ENCODE results near the gene VAMP8. TPM values are rescaled to one million over a fixed set of nuclear protein-coding genes. Genes with fewer than 3 reads are reported as not detected.
"Not testable (repeated sequence)": the region's sequence is repeated elsewhere in the genome, so short reads cannot be mapped to it uniquely, and the experiment has no call there.

Gene VAMP8
- polyA plus RNA-seq, 1 donor from 2014 or later: 240 TPM

DNA sequence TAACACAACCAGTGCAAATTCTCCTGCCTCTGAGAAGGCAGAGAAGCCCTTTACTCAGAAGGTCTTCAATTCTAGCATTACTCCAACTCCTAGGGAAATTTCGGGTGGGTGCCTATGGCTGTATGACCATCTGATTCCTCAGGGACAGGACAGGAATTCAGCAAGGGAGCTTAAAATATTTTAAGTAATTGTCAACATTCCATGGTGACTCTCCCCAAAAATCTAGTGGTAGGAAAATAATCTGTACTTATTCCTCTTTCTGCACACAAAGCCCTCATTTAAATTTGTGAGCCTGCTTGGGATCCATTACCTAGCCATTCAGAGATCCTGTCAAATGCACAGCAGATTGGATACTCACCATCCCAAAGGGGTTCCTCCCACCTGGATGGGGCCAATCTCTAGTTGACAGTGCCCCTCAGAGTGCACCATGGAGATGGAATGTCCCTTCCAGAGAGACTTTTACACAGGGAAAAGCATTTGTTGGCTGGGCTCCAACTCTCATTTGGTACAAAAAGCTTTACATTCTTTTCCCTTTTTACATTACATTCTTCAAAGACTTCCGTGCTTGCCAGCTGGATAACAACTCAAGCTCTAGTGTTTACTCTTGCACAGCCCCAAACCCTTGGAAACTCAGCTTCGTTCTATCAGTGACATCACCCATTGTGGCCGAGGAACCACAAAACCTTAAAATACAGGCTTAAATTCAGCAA, 28.2 kb downstream of the VAMP8 start:
- H3K27me3 Mint-ChIP-seq: no peaks in the 10 kb centered on the region
- H3K9me3 Mint-ChIP-seq: no peaks in the 10 kb centered on the region
- H3K4me1 Mint-ChIP-seq: peaks cover 24 to 46% (median 32%) of the 10 kb centered on the region in 3 donors
- H3K27ac Mint-ChIP-seq: peak overlapping the region in 1 of 3 donors; percentile 22
- no peaks in the 10 kb centered on the region for H3K36me3 Mint-ChIP-seq
- peak overlapping the region in 1 of 4 donors; percentile 80 for H3K4me3 Mint-ChIP-seq

DNA sequence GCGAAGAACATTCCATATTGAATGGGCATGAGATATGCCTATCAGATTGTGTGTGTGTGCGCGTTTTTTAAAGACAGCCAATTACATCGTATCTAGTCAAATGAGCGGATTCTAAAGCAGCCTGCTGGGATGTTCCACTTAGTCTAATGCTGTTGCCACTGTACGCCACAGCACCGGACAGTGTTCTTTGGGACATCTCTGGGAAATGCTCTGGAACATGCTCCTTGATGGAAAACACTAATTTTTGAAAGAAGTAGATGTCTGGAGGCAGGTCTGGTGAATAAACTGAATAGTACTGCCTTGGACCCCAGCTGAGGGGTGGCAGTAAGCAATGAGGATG, 28.7 kb downstream of the VAMP8 start:
- Mint-ChIP-seq H3K27ac (peak overlapping the region in 1 of 3 donors; percentile 22), H3K36me3 (no peaks in the 10 kb centered on the region), H3K4me3 (peak overlapping the region in 1 of 4 donors; percentile 80), H3K4me1 (peaks cover 24 to 46% (median 31%) of the 10 kb centered on the region in 3 donors), H3K27me3 (no peaks in the 10 kb centered on the region), H3K9me3 (no peaks in the 10 kb centered on the region)

DNA sequence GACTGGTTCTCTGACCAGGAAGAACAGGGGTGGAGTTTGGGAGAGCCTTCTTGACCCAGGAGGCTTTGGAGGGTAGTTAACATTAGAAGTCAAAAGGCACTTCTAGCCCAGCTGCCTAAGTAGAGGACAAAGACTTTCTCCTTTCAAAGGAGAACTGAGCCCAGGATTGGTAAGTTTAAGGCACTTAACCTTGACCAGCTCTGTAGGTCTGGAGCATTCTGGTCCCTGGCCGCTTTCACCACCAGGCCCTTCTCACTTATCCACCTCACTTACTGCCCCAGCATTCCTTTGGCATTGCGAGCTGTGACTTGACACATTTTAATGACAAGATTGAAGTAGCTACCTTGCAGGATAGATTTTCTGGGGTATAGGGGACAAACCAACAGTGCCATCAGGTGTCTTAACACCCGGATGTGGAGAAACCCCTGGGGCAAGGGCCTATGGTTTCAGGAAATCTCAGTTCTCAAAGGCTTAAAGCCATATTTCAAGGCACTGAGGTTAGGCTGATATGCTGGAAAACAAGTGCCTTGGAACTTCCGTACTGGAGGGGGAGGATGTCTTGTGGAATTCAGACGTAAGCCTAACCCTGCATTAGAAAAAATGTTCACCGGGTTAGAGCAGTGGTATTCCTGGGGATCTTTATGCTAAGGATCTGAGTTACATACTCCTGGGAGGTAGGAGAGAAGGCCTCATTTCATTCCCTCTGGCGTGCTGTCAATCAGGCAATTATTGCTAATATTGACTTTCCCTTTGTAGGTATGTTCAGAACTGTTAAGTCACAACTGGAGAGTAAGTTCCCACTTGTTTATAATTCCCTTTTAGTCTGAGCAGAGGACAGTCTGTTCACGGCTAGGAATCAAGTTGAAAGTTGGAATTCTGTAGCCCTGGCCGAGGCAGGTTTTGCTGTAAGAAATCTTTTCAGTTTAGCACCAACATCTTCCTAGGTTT, 30.2 kb downstream of the VAMP8 start:
- Mint-ChIP-seq H3K4me1 (peaks cover 28 to 41% (median 34%) of the 10 kb centered on the region in 3 donors), H3K36me3 (no peaks in the 10 kb centered on the region), H3K27ac (peak overlapping the region in 2 of 3 donors; percentile 75 to 80), H3K27me3 (no peaks in the 10 kb centered on the region), H3K4me3 (peak overlapping the region in 1 of 4 donors; percentile 82), H3K9me3 (no peaks in the 10 kb centered on the region)

DNA sequence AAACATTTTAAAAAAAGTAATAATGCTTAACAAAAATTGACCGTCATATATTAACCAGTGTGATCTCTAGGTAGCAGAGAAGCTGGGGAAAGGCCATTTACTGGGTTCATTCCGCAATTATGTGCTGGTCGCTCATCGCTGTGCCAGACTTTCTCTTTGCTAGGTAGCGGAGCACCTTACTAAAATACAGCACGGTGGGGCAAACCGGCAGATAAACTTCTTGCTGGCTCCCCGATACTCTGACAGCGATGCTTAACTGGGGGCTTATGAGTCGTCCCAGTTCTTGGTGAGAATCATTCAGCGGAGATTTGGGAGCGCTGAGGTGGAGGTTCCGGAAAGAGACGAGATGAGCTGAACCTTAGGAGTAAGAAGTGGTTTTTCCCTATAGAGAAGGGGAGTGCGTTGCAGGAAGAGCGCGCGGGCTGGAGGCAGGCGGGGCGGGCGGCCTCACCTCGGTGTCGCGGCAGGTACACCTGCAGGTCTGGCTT, 33.9 kb downstream of the VAMP8 start:
- H3K27ac Mint-ChIP-seq: peak overlapping the region; percentile 53 to 96 (median 93)
- H3K4me1 Mint-ChIP-seq: peaks cover 19 to 24% (median 23%) of the 10 kb centered on the region in 3 donors
- H3K4me3 Mint-ChIP-seq: peak overlapping the region; percentile 95 to 98 (median 97)
- no peaks in the 10 kb centered on the region for H3K9me3 Mint-ChIP-seq
- peaks cover 1% of the 10 kb centered on the region for H3K36me3 Mint-ChIP-seq
- no peaks in the 10 kb centered on the region for H3K27me3 Mint-ChIP-seq

DNA sequence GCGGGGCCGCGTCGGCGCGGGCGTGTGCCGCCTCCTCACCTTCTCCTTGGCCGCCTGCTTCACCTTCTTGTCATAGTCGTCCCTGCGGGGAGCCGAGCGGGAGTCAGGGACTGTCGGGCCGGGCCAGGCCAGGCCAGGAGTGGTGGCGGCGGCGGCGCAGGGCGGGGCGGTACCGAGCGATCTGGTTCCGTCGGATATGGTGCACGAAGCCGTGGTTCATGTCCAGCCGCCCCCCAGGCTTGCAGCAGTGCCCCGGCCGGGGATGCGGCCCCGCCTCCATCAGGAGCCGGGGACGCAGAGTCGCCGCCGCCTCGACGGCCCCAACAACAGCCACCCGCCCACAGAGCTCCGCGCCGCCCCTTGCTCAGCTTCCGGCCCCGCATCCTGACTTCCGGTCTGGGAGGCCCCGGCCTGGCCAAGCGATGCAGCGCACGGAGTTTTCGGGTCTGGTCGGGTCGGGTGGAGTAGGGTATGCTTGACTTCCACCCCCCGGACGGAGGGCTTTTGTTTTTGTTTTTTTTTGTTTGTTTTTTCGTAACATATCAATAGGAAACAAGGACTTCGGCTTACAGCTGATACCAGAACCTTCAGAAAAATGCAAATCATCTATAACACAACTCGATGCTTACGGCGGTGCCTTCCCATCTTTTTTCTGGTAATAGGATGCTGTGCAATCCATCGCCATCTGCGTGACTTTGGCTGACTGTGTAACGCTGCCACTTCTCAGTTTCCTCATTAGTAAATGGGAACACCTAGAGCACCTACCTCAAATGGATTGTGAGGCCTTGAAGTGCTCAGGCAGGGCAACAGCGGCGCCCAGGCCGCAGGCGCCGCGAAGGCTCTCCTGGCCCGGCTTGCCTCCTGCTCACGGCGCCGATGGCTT, 34.6 kb downstream of the VAMP8 start, which contains the start of gene C2orf68:
Gene C2orf68 (minus strand): TSS at position 362 of the 883 bp plus-strand sequence. CDS start 82 bp downstream, at position 280.
- Mint-ChIP-seq H3K4me1 (peaks cover 19 to 23% (median 22%) of the 10 kb centered on the region in 3 donors), H3K36me3 (peaks cover 1% of the 10 kb centered on the region), H3K27me3 (no peaks in the 10 kb centered on the region), H3K9me3 (no peaks in the 10 kb centered on the region), H3K27ac (peak within 1 kb of the TSS; percentile 73 to 96 (median 93)), H3K4me3 (peak within 1 kb of the TSS; percentile 95 to 98 (median 97))

DNA sequence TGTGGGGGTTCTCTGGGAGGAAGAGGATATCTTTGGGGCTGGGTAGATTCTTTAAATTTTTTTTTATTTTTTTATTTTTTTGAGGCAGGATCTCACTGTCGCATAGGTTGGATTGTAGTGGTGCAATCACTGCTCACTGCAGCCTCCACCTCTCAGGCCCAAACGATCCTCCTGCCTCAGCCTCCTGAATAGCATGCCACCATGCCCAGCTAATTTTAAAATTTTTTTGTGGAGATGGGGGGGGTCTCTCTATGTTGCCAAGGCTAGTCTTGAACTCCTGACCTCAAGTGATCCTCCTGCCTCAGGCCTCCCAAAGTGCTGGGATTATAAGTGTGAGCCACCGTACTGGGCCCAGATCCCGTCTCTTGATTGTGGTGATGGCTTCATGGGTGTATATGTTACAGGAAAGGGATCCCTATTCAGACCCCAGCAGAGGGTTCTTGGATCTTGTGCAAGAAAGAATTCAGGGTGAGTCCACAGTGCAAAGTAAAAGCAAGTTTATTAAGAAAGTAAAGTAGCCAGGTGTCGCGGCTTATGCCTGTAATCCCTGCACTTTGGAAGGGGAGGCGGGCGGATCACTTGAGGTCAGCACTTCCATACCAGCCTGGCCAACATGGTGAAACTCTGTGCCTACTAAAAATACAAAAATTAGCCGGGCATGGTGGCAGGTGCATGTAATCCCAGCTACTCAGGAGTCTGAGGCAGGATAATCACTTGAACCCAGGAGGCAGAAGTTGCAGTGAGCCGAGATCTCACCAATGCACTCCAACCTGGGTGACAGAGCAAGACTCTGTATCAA, 36.5 kb downstream of the VAMP8 start:
- peak overlapping the region in 2 of 4 donors; percentile 33 to 100 for H3K4me3 Mint-ChIP-seq
- H3K9me3 Mint-ChIP-seq: no peaks in the 10 kb centered on the region
- H3K27ac Mint-ChIP-seq: peak overlapping the region; percentile 39 to 99 (median 41)
- H3K27me3 Mint-ChIP-seq: no peaks in the 10 kb centered on the region
- H3K4me1 Mint-ChIP-seq: peaks cover 18 to 21% (median 20%) of the 10 kb centered on the region in 3 donors
- peaks cover 1% of the 10 kb centered on the region for H3K36me3 Mint-ChIP-seq

DNA sequence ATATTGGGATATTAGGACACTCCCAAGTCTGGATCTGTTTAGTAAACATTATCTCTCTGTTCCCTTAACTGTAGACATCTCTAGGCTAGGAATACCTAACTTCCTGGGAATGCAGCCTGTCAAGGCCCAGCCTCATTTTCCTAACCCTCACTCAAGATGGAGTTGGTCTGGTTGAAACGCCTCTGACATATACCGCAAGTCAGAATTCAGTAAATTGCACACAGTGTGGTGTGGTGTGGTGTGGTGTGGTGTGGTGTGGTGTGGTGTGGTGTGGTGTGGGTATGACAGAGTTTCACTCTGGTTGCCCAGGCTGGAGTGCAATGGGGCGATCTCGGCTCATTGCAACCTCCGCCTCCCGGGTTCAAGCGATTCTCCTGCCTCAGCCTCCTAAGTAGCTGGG, 37.4 kb downstream of the VAMP8 start:
- H3K9me3 Mint-ChIP-seq, H3K36me3 Mint-ChIP-seq, H3K27me3 Mint-ChIP-seq: not testable (repeated sequence)
- Mint-ChIP-seq H3K4me3 (peak overlapping the region in 2 of 4 donors; percentile 76 to 100), H3K27ac (peak overlapping the region in 2 of 3 donors; percentile 47 to 99), H3K4me1 (peaks cover 16 to 21% (median 17%) of the 10 kb centered on the region in 3 donors)

DNA sequence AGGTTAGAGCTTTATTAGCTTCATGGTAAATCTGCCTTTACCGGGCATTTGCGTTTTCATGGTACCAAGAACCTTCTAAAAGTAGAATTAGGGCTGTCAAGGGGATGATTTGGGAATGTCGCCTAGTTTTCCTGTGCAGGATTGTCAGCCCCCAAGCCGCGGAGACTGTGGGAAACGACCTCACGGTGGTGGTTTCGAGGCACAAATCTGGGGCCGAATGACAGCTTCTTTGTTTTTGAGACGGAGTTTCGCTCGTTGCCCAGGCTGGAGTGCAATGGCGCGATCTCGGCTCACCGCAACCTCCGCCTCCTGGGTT, 38.0 kb downstream of the VAMP8 start:
- Mint-ChIP-seq H3K9me3 (no peaks in the 10 kb centered on the region), H3K27me3 (no peaks in the 10 kb centered on the region), H3K4me1 (peaks cover 12 to 21% (median 17%) of the 10 kb centered on the region in 3 donors), H3K4me3 (peak overlapping the region in 3 of 4 donors; percentile 96 to 100 (median 99)), H3K36me3 (peaks cover 1% of the 10 kb centered on the region), H3K27ac (peak overlapping the region; percentile 47 to 99 (median 97))

DNA sequence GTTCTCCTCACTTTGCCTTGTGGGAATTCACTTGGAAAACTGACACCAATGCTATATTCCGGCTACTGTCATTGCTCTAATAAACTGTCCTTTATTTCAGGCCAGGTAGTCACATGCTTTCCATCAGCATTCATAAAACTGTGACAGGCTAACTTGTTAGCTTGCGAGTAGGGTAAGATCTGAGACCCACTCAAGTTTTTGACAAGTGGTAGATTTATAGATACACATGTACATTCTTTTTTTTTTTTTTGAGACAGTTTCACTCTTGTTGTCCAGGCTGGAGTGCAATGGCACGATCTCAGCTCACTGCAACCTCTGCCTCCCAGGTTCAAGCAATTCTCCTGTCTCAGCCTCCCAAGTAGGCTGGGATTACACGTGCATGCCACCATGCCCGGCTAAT, 40.3 kb downstream of the VAMP8 start:
- Mint-ChIP-seq H3K4me3 (peak overlapping the region; percentile 51 to 100 (median 98)), H3K27ac (peak overlapping the region in 2 of 3 donors; percentile 96 to 99), H3K4me1 (peaks cover 11 to 12% (median 12%) of the 10 kb centered on the region in 3 donors)
- H3K27me3 Mint-ChIP-seq, H3K36me3 Mint-ChIP-seq, H3K9me3 Mint-ChIP-seq: not testable (repeated sequence)

DNA sequence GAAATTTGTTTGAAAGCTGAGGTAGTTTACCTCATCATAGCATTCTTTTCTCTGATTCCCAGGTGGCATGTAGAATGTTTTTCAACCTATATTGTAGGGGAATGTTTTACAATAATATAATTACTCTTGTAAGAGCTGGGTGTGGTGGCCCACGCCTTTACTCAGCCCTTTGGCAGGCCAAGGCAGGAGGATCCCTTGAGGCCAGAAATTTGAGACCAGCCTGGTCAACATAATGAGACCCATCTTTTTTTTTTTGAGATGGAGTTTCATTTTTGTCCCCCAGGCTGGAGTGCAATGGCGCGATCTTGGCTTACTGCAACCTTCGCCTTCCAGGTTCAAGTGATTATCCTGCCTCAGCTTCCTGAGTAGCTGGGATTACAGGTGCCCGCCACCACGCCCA, 42.2 kb downstream of the VAMP8 start:
- H3K4me1 Mint-ChIP-seq: peaks cover 11 to 12% (median 12%) of the 10 kb centered on the region in 3 donors
- H3K27me3 Mint-ChIP-seq: no peaks in the 10 kb centered on the region
- H3K36me3 Mint-ChIP-seq: peaks cover 4% of the 10 kb centered on the region
- no peaks in the 10 kb centered on the region for H3K9me3 Mint-ChIP-seq
- peak overlapping the region in 1 of 4 donors; percentile 6 for H3K4me3 Mint-ChIP-seq
- peak overlapping the region in 2 of 3 donors; percentile 19 to 61 for H3K27ac Mint-ChIP-seq

DNA sequence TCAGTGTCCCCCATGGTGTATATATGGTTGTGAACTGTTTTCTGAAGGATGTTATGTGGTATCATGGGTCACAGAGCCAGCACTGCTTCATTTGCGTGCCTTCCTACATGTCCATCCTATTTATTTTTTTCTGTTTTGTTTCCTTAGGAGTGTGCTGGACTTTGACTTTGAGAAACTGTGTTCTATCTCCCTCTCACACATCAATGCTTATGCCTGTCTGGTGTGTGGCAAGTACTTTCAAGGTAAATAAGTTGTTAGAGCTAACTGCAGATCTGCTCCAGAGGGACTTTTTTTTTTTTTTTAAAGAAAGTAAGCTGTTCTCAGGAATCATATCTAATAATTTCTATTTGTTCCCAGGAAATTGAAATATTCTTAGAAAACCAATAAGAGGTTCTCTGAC, 44.0 kb downstream of the VAMP8 start:
- Mint-ChIP-seq H3K27me3 (no peaks in the 10 kb centered on the region), H3K27ac (peak overlapping the region in 1 of 3 donors; percentile 40), H3K4me1 (peaks cover 5 to 9% (median 9%) of the 10 kb centered on the region in 3 donors), H3K9me3 (no peaks in the 10 kb centered on the region), H3K36me3 (peaks cover 3% of the 10 kb centered on the region), H3K4me3 (peak overlapping the region in 1 of 4 donors; percentile 16)

DNA sequence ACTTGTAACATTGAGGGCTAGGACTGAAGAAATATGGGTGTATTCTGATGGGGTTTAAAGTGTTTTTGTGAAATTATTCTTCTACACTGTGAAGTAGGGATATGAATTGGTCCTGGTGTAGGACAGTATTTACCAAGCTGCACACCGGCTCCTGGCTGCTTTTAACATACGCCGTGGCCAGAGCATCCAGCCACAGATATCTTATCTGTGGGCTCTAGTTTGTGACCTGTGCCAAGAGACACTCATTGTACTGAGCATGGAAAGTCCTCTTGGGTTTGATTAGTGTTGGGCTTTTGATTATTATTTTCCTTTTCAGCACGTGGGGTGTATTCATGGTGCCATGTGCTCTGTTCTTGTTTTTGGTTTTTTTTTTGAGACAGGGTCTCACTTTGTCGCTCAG, 46.6 kb downstream of the VAMP8 start:
- no peak overlapping the region for H3K4me3 Mint-ChIP-seq
- peaks cover 3 to 12% (median 7%) of the 10 kb centered on the region in 3 donors for H3K4me1 Mint-ChIP-seq
- no peaks in the 10 kb centered on the region for H3K27me3 Mint-ChIP-seq
- H3K27ac Mint-ChIP-seq: peak overlapping the region in 1 of 3 donors; percentile 19
- H3K36me3 Mint-ChIP-seq: peaks cover 3% of the 10 kb centered on the region
- H3K9me3 Mint-ChIP-seq: no peaks in the 10 kb centered on the region

DNA sequence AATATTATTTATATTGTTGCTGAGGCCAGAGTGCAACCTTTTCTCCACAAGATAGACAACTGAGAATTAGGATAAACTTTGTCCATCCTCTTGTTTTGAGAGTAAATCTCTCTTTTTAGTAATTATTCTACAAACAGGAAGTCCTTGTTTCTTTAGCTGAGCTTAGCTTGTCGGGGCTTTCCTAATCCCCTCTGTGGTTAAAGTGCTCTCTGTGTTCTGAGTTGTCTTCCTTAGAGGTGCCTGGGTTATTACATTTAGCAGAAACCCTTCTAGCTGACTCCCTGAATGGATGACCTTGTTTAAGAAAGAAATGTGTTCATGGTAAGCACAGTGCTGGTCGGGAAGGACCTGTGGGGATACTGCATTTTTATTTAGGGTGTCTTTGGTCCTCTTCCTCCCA, 51.3 kb downstream of the VAMP8 start:
- H3K27me3 Mint-ChIP-seq: no peaks in the 10 kb centered on the region
- peaks cover 4 to 16% (median 12%) of the 10 kb centered on the region in 3 donors for H3K4me1 Mint-ChIP-seq
- peak overlapping the region in 2 of 4 donors; percentile 9 to 46 for H3K4me3 Mint-ChIP-seq
- peaks cover 4% of the 10 kb centered on the region for H3K36me3 Mint-ChIP-seq
- no peaks in the 10 kb centered on the region for H3K9me3 Mint-ChIP-seq
- H3K27ac Mint-ChIP-seq: peak overlapping the region in 2 of 3 donors; percentile 21 to 92
